GM12801 (cell line): ENCODE data around the gene LRP5.

Experiments
- TF ChIP-seq, protein P1 (sequence below): IDR thresholded peaks from one replicate; pipeline ENCODE4 v1.5.1; 2011; ENCODE audit warnings: control low read depth; ENCODE audit not compliant: insufficient read length; ENCODE audit errors: extremely low read depth

Gene LRP5

DNA sequence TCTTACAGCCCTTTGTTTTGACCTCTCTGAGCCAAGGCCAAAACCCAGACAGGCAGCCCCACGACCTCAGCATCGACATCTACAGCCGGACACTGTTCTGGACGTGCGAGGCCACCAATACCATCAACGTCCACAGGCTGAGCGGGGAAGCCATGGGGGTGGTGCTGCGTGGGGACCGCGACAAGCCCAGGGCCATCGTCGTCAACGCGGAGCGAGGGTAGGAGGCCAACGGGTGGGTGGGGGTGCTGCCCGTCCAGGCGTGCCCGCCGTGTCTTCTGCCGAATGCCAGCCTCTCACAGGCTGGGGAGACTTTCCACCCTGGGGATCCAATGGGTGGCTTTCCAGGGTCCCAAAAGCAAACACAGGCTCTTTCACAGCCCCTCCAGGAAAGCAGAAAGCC, 111.1 kb downstream of the LRP5 start:
- TF ChIP-seq, protein P1, sequence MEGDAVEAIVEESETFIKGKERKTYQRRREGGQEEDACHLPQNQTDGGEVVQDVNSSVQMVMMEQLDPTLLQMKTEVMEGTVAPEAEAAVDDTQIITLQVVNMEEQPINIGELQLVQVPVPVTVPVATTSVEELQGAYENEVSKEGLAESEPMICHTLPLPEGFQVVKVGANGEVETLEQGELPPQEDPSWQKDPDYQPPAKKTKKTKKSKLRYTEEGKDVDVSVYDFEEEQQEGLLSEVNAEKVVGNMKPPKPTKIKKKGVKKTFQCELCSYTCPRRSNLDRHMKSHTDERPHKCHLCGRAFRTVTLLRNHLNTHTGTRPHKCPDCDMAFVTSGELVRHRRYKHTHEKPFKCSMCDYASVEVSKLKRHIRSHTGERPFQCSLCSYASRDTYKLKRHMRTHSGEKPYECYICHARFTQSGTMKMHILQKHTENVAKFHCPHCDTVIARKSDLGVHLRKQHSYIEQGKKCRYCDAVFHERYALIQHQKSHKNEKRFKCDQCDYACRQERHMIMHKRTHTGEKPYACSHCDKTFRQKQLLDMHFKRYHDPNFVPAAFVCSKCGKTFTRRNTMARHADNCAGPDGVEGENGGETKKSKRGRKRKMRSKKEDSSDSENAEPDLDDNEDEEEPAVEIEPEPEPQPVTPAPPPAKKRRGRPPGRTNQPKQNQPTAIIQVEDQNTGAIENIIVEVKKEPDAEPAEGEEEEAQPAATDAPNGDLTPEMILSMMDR: no peak

DNA sequence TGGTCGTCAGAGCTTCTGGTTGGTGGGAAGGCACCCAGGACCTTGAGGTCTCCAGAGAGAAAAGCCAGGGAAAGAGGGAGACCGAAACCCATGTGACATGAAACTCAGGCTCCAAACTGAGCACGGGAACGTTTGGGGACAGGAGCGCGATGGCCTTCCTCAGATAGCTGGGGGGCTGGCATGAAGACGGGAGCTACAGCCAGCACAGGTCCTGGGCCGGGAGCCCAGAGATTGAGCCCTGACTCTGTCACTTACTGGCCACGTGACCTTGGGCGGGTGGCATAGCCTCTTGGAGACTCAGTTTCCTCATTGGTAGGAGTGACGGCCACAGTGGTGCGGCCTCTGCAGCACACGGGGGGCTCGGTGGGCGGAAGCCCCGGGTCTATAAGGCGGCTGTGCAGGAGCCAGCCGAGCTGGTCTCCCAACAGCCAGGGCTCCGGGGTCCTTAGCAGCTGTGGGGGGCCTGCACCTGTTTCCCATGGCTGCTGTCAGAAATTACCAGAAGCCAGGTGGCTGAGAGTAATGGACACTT, 111.8 kb downstream of the LRP5 start:
- TF ChIP-seq, protein P1: no peak

DNA sequence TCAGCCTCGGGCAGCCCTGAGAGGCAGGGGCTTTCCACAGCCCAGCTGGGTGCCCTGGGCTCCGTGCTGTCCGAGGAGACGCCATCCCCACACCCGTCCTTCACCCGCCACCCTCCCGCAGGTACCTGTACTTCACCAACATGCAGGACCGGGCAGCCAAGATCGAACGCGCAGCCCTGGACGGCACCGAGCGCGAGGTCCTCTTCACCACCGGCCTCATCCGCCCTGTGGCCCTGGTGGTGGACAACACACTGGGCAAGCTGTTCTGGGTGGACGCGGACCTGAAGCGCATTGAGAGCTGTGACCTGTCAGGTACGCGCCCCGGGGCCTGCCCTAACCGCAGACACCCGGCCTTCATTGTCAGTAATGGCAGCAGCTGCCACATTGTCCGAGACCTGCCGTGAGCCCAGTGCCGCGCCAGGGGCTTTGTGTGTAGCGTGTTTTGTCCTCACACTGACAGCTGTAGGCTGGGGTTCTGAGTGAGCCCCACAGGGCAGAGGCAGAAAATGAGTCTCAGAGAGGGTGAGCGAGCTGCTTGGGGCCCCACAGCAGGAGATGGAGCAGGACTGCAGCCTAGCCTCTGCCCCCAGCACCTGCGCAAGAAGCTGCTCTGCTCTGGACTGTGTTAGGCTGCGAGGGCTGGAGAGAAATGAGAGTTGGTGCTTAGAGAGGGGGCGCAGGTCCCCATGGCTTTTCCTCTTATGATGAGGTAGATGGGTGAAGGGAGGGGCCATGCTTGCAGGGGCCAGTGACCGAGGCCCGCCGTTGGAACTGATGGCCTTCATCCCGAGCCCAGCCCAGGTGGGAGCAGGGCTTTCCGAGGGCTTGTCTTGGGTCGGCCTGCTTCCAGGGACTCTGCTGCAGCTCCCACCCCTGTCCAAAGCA, 112.8 kb downstream of the LRP5 start:
- TF ChIP-seq, protein P1: no peak

GRCh38 chr11:68425866-68426380, 113.5 kb downstream of the LRP5 start:
- TF ChIP-seq, protein P1: no peak

DNA sequence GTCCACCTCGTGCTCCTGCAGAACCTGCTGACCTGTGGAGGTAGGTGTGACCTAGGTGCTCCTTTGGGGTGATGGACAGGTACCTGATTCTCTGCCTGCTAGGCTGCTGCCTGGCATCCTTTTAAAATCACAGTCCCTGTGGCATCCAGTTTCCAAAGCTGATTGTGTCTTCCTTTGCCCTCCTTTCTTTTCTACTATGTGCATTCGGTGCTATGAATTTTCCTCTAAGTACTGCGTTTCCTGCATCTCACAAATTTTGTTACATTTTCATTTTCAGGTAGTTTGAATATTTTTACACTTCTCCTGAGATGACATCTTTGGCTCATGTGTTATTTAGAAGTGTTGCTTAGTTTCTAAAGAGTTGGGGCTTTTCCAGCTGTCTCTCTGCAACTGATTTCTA, 117.3 kb downstream of the LRP5 start:
- TF ChIP-seq, protein P1: no peak

GRCh38 chr11:68430384-68430783, 118.0 kb downstream of the LRP5 start:
- TF ChIP-seq, protein P1: no peak

- TF ChIP-seq, protein P1: no peak
Measured at GRCh38 chr11:68430801-68431200, 118.4 kb downstream of the LRP5 start.
